Gastroesophageal sphincter (tissue), 3 donors: ENCODE data around the gene GINS2.

Experiments used
- CTCF ChIP-seq, 4 experiments: fragments of 200-600 bp in 2 of 4; fragments of 450-650 bp in 2 of 4; sonication (generic) in 1 of 4; IDR thresholded peaks; one replicate each; pipeline ENCODE4 v1.5.1; 2017 to 2019; ENCODE audit warnings: antibody characterized with exemption in 4 of 4, mild to moderate bottlenecking in 2 of 4, moderate library complexity in 2 of 4
- EP300 ChIP-seq: sonication (generic); formaldehyde crosslinking; IDR thresholded peaks from one replicate; pipeline ENCODE4 v1.6.1; 2017; ENCODE audit warnings: antibody characterized with exemption, mild to moderate bottlenecking
- POLR2A ChIP-seq, 2 donors: fragments of 450-650 bp; IDR thresholded peaks; one replicate each; pipeline ENCODE4 v1.6.1; 2017; ENCODE audit warnings: antibody characterized with exemption in 2 of 2, mild to moderate bottlenecking in 2 of 2, moderate library complexity in 1 of 2
- POLR2AphosphoS5 ChIP-seq: sonication (generic); formaldehyde crosslinking; IDR thresholded peaks from one replicate; pipeline ENCODE4 v1.6.1; 2017; ENCODE audit warnings: antibody characterized with exemption

- no peak for TF ChIP-seq POLR2A (IDR thresholded peaks at IDR 0.05)
- TF ChIP-seq CTCF (IDR thresholded peaks at IDR 0.05): no peak
- no peak for TF ChIP-seq POLR2AphosphoS5
- TF ChIP-seq EP300: no peak
These were observed 57.5 kb downstream of the GINS2 start for GRCh38 chr16:85631230-85631629.
